CD4-positive, alpha-beta T cell treated with Interleukin-4 for 1 hour (primary cell): Measurements from ENCODE around the gene RPS13.
"Not testable (repeated sequence)": the region's sequence is repeated elsewhere in the genome, so short reads cannot be mapped to it uniquely, and the experiment has no call there.

Source experiments
- DNase-seq, 2 donors: peaks; one replicate each; pipeline ENCODE4 v3.0.0-alpha.2; 2020 to 2022

Gene RPS13

DNA sequence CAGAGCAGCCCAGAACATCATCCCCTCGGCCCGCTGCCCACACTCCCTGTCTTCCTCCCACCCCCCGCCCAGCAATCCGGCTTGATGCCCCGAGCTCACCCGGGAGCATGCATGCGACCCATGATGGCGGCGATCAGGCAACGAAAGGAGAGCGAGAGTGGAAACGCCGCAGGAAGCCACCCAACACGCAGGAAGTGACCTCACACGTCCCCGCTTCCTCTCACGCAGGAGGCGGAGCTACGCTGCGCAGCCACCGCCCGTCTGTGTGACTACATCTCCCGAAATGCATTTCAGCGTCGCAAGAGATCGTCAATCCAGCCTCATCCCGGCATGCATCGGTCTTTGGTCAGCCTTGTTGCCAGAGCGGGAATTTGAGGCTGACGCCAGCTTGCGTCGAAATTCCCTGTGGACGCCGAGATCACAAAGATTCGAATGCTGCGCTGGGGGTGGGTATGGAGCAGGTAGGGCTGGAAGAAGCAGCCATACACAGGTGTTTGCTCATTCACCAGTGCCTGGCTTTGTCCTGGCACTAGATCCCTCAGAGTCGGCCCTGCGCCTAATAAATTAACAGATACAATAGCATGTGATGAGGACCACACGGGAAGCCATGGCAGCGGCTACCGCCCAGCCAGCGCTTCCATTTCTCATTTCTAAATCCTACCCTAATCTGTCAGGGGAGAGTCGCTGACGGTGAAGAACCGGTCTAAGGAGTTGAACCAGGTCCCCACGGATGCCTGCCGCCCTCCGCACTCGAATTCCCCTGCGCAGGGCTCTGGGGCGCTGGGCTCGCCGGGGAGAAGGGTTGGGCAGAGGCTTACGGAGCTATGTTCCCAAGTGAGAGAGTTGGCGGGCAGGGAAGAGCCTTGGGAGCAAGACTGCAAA, at the start of gene RPS13:
TSS of gene RPS13 (minus strand) at position 148 of the 882 bp plus-strand sequence. CDS start at position 122, 26 bp downstream.
- peak; percentile 96 to 97 for DNase-seq

DNA sequence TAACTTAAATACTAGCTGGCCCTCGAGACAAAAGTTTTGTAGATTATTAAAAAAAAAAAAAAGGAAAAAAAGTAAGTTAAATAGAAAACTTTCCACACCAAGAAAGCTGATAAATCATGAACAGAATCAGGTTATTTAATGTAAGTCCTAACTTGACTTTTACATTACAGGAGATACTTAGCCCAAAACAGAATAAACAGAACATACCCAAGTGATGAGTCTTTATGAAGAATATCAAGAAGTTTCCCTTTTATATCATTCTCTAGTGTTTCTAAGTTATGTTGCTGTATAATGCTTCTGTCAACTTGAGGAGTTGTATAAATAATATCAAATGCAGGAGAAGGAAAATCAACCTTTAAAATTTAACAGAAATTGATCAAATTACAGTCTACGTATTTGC, 44.5 kb upstream of the RPS13 start:
- DNase-seq = no peak

DNA sequence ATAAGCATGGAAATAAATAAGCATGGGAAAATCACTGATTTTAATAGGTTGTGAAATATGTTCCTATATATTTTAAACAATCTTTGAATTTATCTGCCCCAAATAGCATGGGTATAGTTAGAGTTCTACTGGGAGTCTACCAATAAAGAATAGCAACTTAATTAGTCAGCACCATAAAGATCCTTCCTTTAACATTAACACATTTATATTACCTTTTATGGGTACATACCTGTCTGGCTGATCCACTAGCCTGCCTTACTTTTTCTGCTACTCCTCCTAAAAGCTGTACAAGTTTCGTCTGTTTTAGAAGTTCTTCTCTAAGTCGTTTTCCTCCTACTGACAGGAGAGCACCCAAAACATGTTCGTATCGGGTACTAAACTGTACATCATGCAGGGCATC, 39.8 kb upstream of the RPS13 start:
- no peak for DNase-seq

DNA sequence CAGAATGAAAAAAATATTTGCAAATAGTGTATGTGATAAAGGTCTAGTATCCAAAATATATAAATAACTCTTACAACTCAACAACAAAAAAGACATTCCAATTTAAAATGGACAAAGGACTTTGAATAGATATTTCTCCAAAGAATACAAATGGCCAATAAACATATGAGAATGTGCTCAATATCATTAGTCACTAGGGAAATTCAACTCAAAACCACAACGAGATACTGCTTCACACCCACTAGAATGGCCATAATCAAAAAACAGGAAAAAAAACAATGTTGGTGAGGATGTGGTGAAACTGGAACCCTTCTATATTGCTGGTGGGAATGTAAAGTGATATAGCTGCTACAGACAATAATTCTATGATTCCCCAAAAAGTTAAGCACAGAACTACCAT, 38.6 kb upstream of the RPS13 start:
- no peak for DNase-seq

- not testable (repeated sequence) for DNase-seq
These were observed 30.3 kb upstream of the RPS13 start for GRCh38 chr11:17107745-17108144.

DNA sequence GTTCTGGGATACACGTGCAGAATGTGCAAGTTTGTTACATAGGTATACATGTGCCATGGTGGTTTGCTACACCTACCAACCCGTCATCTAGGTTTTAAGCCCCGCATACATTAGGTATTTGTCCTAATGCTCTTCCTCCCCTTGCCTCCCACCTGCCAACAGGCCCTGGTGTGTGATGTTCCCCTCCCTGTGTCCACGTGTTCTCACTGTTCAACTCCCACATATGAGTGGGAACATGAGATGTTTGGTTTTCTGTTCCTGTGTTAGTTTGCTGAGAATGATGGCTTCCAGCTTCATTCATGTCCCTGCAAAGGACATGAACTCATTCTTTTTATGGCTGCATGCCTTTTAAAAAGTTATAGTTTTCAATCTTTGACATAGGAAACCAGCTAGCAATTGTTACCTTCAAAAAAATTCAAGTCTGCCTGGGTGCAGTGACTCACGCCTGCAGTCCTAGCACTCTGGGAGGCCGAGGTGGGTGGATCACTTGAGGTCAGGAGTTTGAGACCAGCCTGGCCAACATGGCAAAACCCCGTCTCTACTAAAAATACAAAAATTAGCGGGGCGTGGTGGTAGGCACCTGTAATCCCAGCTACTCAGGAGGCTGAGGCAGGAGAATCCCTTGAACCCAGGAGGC, 28.1 kb upstream of the RPS13 start:
- not testable (repeated sequence) for DNase-seq

GRCh38 chr11:17102462-17102861, 25.0 kb upstream of the RPS13 start:
- no peak for DNase-seq

GRCh38 chr11:17098658-17099057, 21.2 kb upstream of the RPS13 start:
- no peak for DNase-seq

- DNase-seq = no peak
These were observed 20.6 kb upstream of the RPS13 start for GRCh38 chr11:17098038-17098437.

GRCh38 chr11:17085976-17086375, 8.5 kb upstream of the RPS13 start:
- not testable (repeated sequence) for DNase-seq

DNA sequence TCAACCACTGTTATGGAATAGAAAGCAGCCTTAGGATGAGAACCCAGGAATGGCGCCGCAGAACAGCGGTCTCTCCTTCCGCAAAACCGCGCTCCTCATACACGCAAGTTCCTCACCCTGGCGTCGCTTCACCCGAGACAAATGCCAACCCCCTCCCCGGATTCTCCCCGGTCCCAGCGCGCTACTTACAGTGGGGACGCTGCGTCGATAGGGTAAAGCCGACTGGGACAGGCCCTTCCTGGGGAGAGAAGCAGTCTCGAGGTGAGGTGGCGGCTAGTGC, 287 bp downstream of the RPS13 start:
- no peak for DNase-seq

GRCh38 chr11:17076517-17077239, 789 bp downstream of the RPS13 start:
- peak in 1 of 2 donors; percentile 13 for DNase-seq

- DNase-seq = no peak
These were observed 2.0 kb downstream of the RPS13 start for GRCh38 chr11:17075506-17075905.

- no peak for DNase-seq
These were observed 4.0 kb downstream of the RPS13 start for GRCh38 chr11:17073370-17074027.

DNA sequence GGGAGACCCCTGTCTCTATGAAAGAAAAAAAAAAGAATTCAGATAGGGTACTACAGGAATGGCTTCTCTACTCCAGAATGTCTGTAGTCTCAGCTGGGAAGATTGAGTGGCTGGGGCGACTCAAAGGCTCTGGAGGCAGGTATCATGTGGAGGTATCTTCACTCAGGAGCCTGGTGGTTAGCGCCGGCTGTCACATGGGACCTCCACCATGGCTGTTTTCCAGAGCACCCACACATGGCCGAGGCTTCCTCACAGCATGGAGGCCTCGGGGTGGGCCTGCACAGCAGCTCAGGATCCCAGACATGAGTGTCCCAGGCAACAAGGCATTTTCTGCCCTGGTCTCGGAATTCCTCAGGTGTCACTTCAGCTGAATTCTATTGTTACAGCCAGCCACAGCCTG, 10.1 kb downstream of the RPS13 start:
- DNase-seq = no peak

- DNase-seq = no peak
These were observed 10.8 kb downstream of the RPS13 start for GRCh38 chr11:17066691-17067090.

DNA sequence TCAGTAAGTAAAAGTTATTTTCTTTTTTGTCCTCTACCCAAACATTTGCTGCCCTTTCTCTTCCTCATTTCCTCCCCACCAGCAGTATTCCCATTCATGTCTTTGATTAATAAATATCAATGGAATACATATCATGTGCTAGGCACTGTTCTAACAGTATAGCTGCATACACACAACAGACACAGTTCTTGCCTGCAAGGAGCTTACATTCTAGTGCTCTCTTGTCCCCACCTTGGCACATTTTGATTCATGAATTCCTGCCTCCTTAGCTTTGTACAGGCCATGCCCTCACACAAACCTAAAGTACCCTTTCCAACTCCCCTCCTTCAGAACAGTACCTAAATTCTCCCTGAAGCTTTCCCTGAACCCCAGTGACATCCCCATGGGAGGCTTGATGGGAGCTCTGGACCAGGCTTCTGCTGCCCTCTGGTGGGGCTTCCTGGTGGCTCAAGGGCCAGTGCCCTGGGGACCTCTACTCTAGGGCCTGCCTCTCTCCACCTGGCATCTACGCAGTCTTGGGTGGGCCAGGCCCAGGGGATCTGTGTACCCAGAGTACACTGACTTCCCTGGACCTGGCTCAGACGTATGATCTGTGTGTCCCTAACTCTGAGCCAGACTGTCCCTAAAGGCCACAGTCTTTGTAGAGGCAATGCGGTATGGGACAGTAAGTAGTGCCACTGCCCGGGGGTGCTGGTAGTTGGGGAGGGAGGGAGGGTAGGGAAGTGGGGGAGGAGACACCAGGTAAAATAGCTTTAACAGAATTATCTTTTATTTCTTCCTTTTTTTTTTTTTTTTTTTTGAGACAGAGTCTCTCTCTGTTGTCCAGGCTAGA, 14.1 kb downstream of the RPS13 start:
- DNase-seq = peak; percentile 36 to 41

- DNase-seq = not testable (repeated sequence)
These were observed 26.3 kb downstream of the RPS13 start for GRCh38 chr11:17051146-17051545.

DNA sequence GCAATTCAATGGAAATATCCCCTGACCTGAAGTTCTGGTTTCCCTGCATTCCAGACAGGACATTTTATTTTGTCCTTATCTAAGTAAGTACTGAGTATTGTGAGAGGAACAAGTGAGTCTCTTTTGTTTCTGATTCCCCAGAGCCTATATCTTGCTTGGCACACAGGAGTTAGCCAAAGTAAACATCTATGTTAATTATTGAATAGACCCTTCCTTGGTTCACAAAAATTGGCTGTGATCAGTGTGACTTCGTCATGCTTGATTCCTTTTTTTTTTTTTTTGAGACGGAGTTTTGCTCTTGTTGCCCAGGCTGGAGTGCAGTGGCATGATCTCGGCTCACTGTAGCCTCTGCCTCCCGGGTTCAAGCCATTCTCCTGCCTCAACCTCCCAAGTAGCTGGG, 29.0 kb downstream of the RPS13 start:
- DNase-seq = not testable (repeated sequence)

GRCh38 chr11:17046690-17047089, 30.8 kb downstream of the RPS13 start:
- DNase-seq = no peak

- DNase-seq = no peak
These were observed 40.5 kb downstream of the RPS13 start for GRCh38 chr11:17036666-17037658.
